Upper lobe of left lung (tissue), 6 donors: Measurements from ENCODE around the gene SUFU. TPM values are rescaled to one million over a fixed set of nuclear protein-coding genes. Genes with fewer than 3 reads are reported as not detected.
A peak's percentile ranks its signal among the peaks of the same experiment; 100 is the strongest.

Experiments
- ATAC-seq, 2 donors: fragments of 200-7000 bp; cut with Tn5 transposase; one replicate each; pipeline ENCODE4 v1.9.1; 2022; ENCODE audit warnings: mild to moderate bottlenecking in 2 of 2, moderate library complexity in 2 of 2; ENCODE audit not compliant: low FRiP score in 2 of 2
- DNase-seq, 2 donors: peaks; one replicate each; pipeline ENCODE4 v3.0.0-alpha.2; 2019 to 2020
- H3K27ac ChIP-seq, 4 donors: fragments of 200-600 bp; sonication (generic); one replicate each; pipeline ENCODE4 v1.5.1; 2016 to 2019
- H3K27me3 ChIP-seq, 4 donors: fragments of 200-600 bp; sonication (generic); one replicate each; pipeline ENCODE4 v1.5.1; 2017 to 2019
- H3K36me3 ChIP-seq, 4 donors: fragments of 200-600 bp; sonication (generic); one replicate each; pipeline ENCODE4 v1.5.1; 2016 to 2019
- H3K4me1 ChIP-seq, 4 donors: fragments of 200-600 bp; sonication (generic); one replicate each; pipeline ENCODE4 v1.5.1; 2018 to 2019
- H3K4me3 ChIP-seq, 4 donors: fragments of 200-600 bp; sonication (generic); one replicate each; pipeline ENCODE4 v1.5.1; 2017 to 2019; ENCODE audit warnings: mild to moderate bottlenecking in 2 of 4, moderate library complexity in 1 of 4
- H3K9me3 ChIP-seq, 4 donors: fragments of 200-600 bp; sonication (generic); one replicate each; pipeline ENCODE4 v1.5.1; 2018 to 2019
- CTCF ChIP-seq, 6 experiments: fragments of 450-650 bp in 4 of 6; fragments of 200-600 bp in 2 of 6; sonication (generic) in 2 of 6; IDR thresholded peaks; one replicate each; pipeline ENCODE4 v1.5.1; 2016 to 2019; ENCODE audit warnings: antibody characterized with exemption in 6 of 6
- EP300 ChIP-seq, 4 donors: sonication (generic); formaldehyde crosslinking; IDR thresholded peaks; one replicate each; pipeline ENCODE4 v1.5.1; 2017; ENCODE audit warnings: antibody characterized with exemption in 4 of 4, control low read depth in 2 of 4
- POLR2A ChIP-seq, 4 donors: fragments of 450-650 bp; IDR thresholded peaks; one replicate each; pipeline ENCODE4 v1.5.1; 2016 to 2017; ENCODE audit warnings: antibody characterized with exemption in 4 of 4, mild to moderate bottlenecking in 2 of 4
- POLR2AphosphoS5 ChIP-seq, 2 donors: sonication (generic); formaldehyde crosslinking; IDR thresholded peaks; one replicate each; pipeline ENCODE4 v1.5.1; 2017; ENCODE audit warnings: antibody characterized with exemption in 2 of 2
- whole genome bisulfite sequencing, 2 donors: methylation state at CpG; one replicate each; pipeline ENCODE4 v1.1.5; 2017 to 2018; 5-methylcytosine and 5-hydroxymethylcytosine counted together
- total RNA-seq, 6 donors: library from RNA; depleted of rRNA in 4 of 6; stranded (reverse); fragments of >200 nt in 4 of 6; gene quantifications; one replicate each; pipeline versions ENCODE4 v1.1.0 to v1.2.1, GENCODE V29; 2016 to 2021
- donor health status: DM: no; HTN: no; CAD: no; lungs with moderate emphysema.
- donor health status: DM: no; HTN: yes; CAD: no; lungs with severe emphysema.

The SUFU gene
- total RNA-seq, 6 donors from 2014 or later: 4.1 to 15.7 (median 11.9) TPM

GRCh38 chr10:102465466-102465865 lies 38.3 kb upstream of the SUFU start:
- peaks cover 0 to 2% (median 0%) of the 10 kb centered on the region in 4 donors for H3K36me3 ChIP-seq
- TF ChIP-seq POLR2AphosphoS5 (IDR thresholded peaks at IDR 0.05) (no peak), CTCF (IDR thresholded peaks at IDR 0.05) (no peak), EP300 (IDR thresholded peaks at IDR 0.05) (no peak), POLR2A (IDR thresholded peaks at IDR 0.05) (no peak)
- no peak overlapping the region for H3K27ac ChIP-seq
- no peaks in the 10 kb centered on the region for H3K9me3 ChIP-seq
- WGBS, 2 donors: 69 to 72% methylated on average over 3 of the region's 3 CpGs
- ATAC-seq: no peak
- no peak overlapping the region for H3K4me3 ChIP-seq
- H3K27me3 ChIP-seq: no peaks in the 10 kb centered on the region
- no peak for DNase-seq
- H3K4me1 ChIP-seq: peaks cover 21 to 41% (median 39%) of the 10 kb centered on the region in 4 donors

GRCh38 chr10:102467318-102467717 lies 36.5 kb upstream of the SUFU start:
- 78 to 93% methylated on average over 6 of the region's 6 CpGs for WGBS, 2 donors
- Histone ChIP-seq H3K27ac (peak overlapping the region; percentile 30 to 83 (median 78)), H3K9me3 (no peaks in the 10 kb centered on the region), H3K4me3 (no peak overlapping the region), H3K27me3 (no peaks in the 10 kb centered on the region), H3K36me3 (peaks cover 0 to 15% (median 0%) of the 10 kb centered on the region in 4 donors), H3K4me1 (peaks cover 11 to 27% (median 24%) of the 10 kb centered on the region in 4 donors)
- DNase-seq: no peak
- ATAC-seq: no peak
- no peak for TF ChIP-seq EP300 (IDR thresholded peaks at IDR 0.05)
- TF ChIP-seq POLR2A (IDR thresholded peaks at IDR 0.05): no peak
- no peak for TF ChIP-seq CTCF (IDR thresholded peaks at IDR 0.05)
- no peak for TF ChIP-seq POLR2AphosphoS5 (IDR thresholded peaks at IDR 0.05)

GRCh38 chr10:102467971-102468438 lies 35.8 kb upstream of the SUFU start:
- no peak for TF ChIP-seq CTCF (IDR thresholded peaks at IDR 0.05)
- TF ChIP-seq POLR2AphosphoS5 (IDR thresholded peaks at IDR 0.05): peak; percentile 43 to 68
- TF ChIP-seq POLR2A (IDR thresholded peaks at IDR 0.05): no peak
- ATAC-seq (peak in 1 of 2 donors; percentile 62), DNase-seq (peak in 1 of 2 donors; percentile 79)
- Histone ChIP-seq H3K27ac (peak overlapping the region; percentile 64 to 83 (median 78)), H3K27me3 (no peaks in the 10 kb centered on the region), H3K4me3 (no peak overlapping the region), H3K36me3 (peaks cover 0 to 15% (median 0%) of the 10 kb centered on the region in 4 donors), H3K9me3 (no peaks in the 10 kb centered on the region), H3K4me1 (peaks cover 4 to 20% (median 17%) of the 10 kb centered on the region in 4 donors)
- WGBS, 2 donors: 45 to 67% methylated on average over 6 of the region's 6 CpGs

- WGBS, 2 donors: 86 to 90% methylated on average over 9 of the region's 9 CpGs
- DNase-seq: no peak
- peak; percentile 9 to 63 for ATAC-seq
These were observed 35.1 kb upstream of the SUFU start for GRCh38 chr10:102468683-102469082.

GRCh38 chr10:102470579-102471546 lies 32.9 kb upstream of the SUFU start:
- Histone ChIP-seq H3K27me3 (no peaks in the 10 kb centered on the region), H3K9me3 (no peaks in the 10 kb centered on the region), H3K36me3 (peaks cover 0 to 15% (median 3%) of the 10 kb centered on the region in 4 donors), H3K27ac (peak overlapping the region in 1 of 4 donors; percentile 83), H3K4me3 (no peak overlapping the region), H3K4me1 (peaks cover 0 to 20% (median 14%) of the 10 kb centered on the region in 4 donors)
- ATAC-seq (no peak), DNase-seq (peak in 1 of 2 donors; percentile 77)
- 93 to 98% methylated on average over 25 to 28 of the region's 36 CpGs for WGBS, 2 donors
- TF ChIP-seq POLR2A (IDR thresholded peaks at IDR 0.05) (no peak), CTCF (IDR thresholded peaks at IDR 0.05) (no peak), POLR2AphosphoS5 (IDR thresholded peaks at IDR 0.05) (no peak), EP300 (IDR thresholded peaks at IDR 0.05) (no peak)

More at GRCh38 chr10:102468683-102469082, 35.1 kb upstream of the SUFU start:
- Histone ChIP-seq H3K4me1 (peaks cover 0 to 20% (median 15%) of the 10 kb centered on the region in 4 donors), H3K36me3 (peaks cover 0 to 15% (median under 1%) of the 10 kb centered on the region in 4 donors), H3K27ac (peak overlapping the region; percentile 64 to 83 (median 78)), H3K27me3 (no peaks in the 10 kb centered on the region), H3K4me3 (no peak overlapping the region), H3K9me3 (no peaks in the 10 kb centered on the region)
- TF ChIP-seq POLR2AphosphoS5 (IDR thresholded peaks at IDR 0.05): no peak
